Measurements from ENCODE around the gene SPATA25.
"Not testable (repeated sequence)": the region's sequence is repeated elsewhere in the genome, so short reads cannot be mapped to it uniquely, and the experiment has no call there.

SPATA25 gene

GRCh38 chr20:45905505-45906079 is 18.2 kb upstream of the SPATA25 start:
- FAIRE-seq (no peak), DNase-seq (ENCODE audit: insufficient read length, low spot score) (no peak)
- TF ChIP-seq POLR2A (IDR thresholded peaks at IDR 0.05; ENCODE audit: low read depth, low read length) (no peak), TAF1 (IDR thresholded peaks at IDR 0.05; ENCODE audit: low read depth, low read length) (no peak), POLR2AphosphoS5 (IDR thresholded peaks at IDR 0.05; ENCODE audit: low read depth, low read length) (no peak), POU2F2 (IDR thresholded peaks at IDR 0.05; ENCODE audit: low read depth, low read length) (no peak), PAX5 (IDR thresholded peaks at IDR 0.05; ENCODE audit: insufficient read depth, low read length, severe bottlenecking) (no peak), SPI1 (IDR thresholded peaks at IDR 0.05; ENCODE audit: low read depth, low read length) (no peak)

- no peak for FAIRE-seq
- DNase-seq (ENCODE audit: insufficient read length, low spot score) = no peak
- TF ChIP-seq SPI1 (IDR thresholded peaks at IDR 0.05; ENCODE audit: low read depth, low read length) = no peak
These were observed 17.4 kb upstream of the SPATA25 start for GRCh38 chr20:45904583-45905504.

DNA sequence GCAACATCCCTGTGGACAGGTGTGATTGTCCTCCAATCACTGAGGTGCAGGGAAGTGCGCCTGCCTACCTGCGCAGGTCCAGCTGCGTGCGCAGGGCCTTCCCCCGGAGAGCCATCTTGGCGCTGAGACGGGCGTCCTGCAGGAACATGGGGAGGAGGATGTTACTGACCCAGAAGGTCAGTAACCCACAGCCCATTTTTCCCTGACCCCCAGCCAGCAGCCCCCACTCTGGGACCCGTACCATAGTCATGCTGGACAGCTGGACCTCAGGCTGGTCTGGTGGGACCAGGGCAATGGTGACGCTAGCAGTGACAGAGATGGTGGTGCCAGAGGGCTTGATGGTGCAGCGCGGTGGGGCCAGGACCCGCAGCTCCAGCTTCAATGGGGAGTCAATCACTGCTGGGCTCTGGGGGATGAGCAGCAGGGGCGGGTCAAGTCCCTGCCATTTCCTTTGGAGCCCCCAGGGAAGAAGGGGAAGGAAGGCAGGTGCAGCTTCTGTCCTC is 14.8 kb upstream of the SPATA25 start:
- no peak for FAIRE-seq
- TF ChIP-seq PAX5 (IDR thresholded peaks at IDR 0.05; ENCODE audit: insufficient read depth, low read length, severe bottlenecking) = no peak
- TF ChIP-seq POLR2AphosphoS5 (IDR thresholded peaks at IDR 0.05; ENCODE audit: low read depth, low read length) = no peak
- TF ChIP-seq POU2F2 (IDR thresholded peaks at IDR 0.05; ENCODE audit: low read depth, low read length) = no peak
- no peak for TF ChIP-seq SPI1 (IDR thresholded peaks at IDR 0.05; ENCODE audit: low read depth, low read length)
- no peak for TF ChIP-seq TAF1 (IDR thresholded peaks at IDR 0.05; ENCODE audit: low read depth, low read length)
- TF ChIP-seq POLR2A (IDR thresholded peaks at IDR 0.05; ENCODE audit: low read depth, low read length) = no peak
- no peak for DNase-seq (ENCODE audit: insufficient read length, low spot score)

DNA sequence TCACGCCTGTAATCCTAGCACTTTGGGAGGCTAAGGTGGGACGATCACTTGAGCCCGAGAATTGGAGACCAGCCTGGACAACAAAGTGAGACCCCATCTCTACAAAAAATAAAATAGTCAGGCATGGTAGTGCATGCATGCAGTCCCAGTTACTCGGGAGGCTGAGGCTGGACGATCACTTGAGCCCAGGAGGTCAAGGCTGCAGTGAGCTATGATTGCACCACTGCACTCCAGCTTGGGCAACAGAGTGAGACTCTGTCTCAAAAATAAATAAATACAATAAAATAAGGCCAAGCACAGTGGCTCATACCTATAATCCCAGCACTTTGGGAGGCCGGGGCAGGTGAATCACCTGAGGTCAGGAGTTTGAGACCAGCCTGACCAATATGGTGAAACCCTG is 13.9 kb upstream of the SPATA25 start:
- DNase-seq (ENCODE audit: insufficient read length, low spot score); FAIRE-seq: not testable (repeated sequence)

DNA sequence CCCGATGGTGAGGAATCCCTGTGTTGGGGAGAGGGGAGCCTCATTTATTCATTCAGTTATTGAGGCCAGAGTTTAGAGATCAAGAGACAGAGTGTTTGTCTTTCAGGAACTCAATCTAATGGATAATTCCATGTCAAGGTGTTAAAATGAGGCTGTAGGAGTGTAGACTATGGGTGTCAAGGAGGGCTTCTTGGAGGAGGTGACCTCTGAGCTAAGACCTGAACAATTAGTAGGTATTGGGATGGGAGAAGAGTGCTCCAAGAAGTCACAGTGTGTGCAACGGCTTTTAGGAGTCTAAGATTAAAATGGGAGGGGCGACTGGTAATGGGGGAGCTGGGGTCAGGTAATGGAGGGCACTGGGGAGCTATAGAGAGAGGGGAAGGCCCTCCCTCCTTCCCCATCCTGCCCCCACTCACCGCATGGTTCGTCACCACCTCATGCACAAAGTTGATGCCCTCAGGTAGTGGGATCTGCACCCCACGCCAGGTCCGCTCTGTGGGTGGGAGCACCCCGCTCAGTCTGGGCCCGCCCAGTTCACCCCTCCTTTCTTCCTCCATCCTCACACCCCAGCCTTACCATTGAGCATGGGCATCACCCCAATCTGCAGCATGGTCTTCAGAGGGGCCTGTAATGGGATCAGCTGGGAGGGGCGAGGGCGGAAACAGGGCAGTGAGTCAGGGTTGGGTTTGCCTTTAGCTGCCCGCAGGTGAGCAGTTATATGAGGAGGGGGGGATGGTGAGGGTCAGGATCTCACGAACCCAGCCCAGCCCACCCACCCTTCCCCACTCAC is 11.8 kb upstream of the SPATA25 start:
- DNase-seq (ENCODE audit: insufficient read length, low spot score) (no peak), FAIRE-seq (no peak)
- TF ChIP-seq PAX5 (IDR thresholded peaks at IDR 0.05; ENCODE audit: insufficient read depth, low read length, severe bottlenecking) = no peak
- no peak for TF ChIP-seq POLR2AphosphoS5 (IDR thresholded peaks at IDR 0.05; ENCODE audit: low read depth, low read length)

- FAIRE-seq (no peak), DNase-seq (ENCODE audit: insufficient read length, low spot score) (no peak)
- TF ChIP-seq PAX5 (IDR thresholded peaks at IDR 0.05; ENCODE audit: insufficient read depth, low read length, severe bottlenecking) (no peak), POLR2A (IDR thresholded peaks at IDR 0.05; ENCODE audit: low read depth, low read length) (no peak), TAF1 (IDR thresholded peaks at IDR 0.05; ENCODE audit: low read depth, low read length) (no peak), POLR2AphosphoS5 (IDR thresholded peaks at IDR 0.05; ENCODE audit: low read depth, low read length) (no peak), POU2F2 (IDR thresholded peaks at IDR 0.05; ENCODE audit: low read depth, low read length) (no peak), SPI1 (IDR thresholded peaks at IDR 0.05; ENCODE audit: low read depth, low read length) (no peak)
These were observed 10.9 kb upstream of the SPATA25 start for GRCh38 chr20:45898285-45898684.

DNA sequence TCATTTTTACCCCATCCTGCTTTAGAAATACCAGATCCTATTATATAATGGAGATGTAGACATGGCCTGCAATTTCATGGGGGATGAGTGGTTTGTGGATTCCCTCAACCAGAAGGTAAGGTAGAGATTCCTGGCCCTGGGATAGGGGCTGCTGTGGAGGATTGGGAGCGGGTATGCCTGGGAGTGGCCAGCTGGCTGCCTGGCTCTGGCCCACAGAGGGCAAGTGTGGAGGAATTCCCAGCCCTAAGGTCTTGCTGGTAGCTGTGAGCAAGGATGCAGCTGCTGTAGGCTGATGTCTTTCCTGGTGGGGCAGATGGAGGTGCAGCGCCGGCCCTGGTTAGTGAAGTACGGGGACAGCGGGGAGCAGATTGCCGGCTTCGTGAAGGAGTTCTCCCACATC is 10.3 kb upstream of the SPATA25 start:
- TF ChIP-seq POLR2AphosphoS5 (IDR thresholded peaks at IDR 0.05; ENCODE audit: low read depth, low read length) (no peak), POU2F2 (IDR thresholded peaks at IDR 0.05; ENCODE audit: low read depth, low read length) (no peak), PAX5 (IDR thresholded peaks at IDR 0.05; ENCODE audit: insufficient read depth, low read length, severe bottlenecking) (no peak), SPI1 (IDR thresholded peaks at IDR 0.05; ENCODE audit: low read depth, low read length) (no peak), TAF1 (IDR thresholded peaks at IDR 0.05; ENCODE audit: low read depth, low read length) (no peak), POLR2A (IDR thresholded peaks at IDR 0.05; ENCODE audit: low read depth, low read length) (no peak)
- DNase-seq (ENCODE audit: insufficient read length, low spot score) = no peak
- no peak for FAIRE-seq

DNA sequence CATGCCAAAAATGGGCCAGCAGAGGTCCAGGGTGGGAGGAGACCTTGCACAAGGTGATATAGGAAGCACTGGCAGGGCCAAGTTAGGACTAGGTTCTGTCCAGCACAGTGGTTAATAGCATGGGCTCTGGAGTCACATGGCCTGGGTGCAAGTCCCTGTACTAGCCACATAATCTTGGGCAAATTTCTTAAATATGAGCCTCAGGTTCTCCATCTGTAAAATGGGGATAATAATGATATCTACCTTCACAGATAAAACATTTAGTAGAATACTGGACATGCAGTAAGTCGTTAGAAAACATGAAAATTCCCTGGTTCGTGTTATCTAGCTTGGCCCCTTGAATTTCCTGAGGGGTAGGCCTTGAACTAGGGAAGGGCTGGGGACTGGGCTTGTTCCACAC is 9.9 kb upstream of the SPATA25 start:
- TF ChIP-seq POLR2AphosphoS5 (IDR thresholded peaks at IDR 0.05; ENCODE audit: low read depth, low read length) (no peak), POU2F2 (IDR thresholded peaks at IDR 0.05; ENCODE audit: low read depth, low read length) (no peak), POLR2A (IDR thresholded peaks at IDR 0.05; ENCODE audit: low read depth, low read length) (no peak), PAX5 (IDR thresholded peaks at IDR 0.05; ENCODE audit: insufficient read depth, low read length, severe bottlenecking) (no peak), SPI1 (IDR thresholded peaks at IDR 0.05; ENCODE audit: low read depth, low read length) (no peak)
- DNase-seq (ENCODE audit: insufficient read length, low spot score) = no peak
- no peak for FAIRE-seq

DNA sequence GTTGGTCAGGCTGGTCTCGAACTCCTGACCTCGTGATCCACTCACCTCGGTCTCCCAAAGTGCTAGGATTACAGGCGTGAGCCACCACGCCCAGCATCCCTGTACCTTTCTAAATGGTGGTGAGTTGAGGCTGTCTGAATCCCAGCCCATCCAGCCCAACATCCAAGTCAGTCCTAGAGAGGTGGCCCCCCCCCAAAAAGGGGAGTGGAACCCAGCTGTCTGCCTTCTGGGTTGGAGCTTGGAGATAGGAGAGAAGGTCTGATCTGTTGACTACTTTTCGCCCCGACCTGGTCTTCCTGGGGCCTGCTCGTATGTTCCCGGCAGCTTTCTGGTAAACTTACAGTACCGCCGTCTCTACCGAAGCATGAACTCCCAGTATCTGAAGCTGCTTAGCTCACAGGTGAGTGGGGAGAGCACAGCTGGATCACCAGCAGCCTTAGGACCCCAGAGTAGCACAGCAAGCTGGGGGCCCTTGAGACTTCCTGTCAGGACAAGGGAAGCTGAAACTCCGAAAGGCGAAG is 9.3 kb upstream of the SPATA25 start:
- TF ChIP-seq POLR2AphosphoS5 (IDR thresholded peaks at IDR 0.05; ENCODE audit: low read depth, low read length) (no peak), PAX5 (IDR thresholded peaks at IDR 0.05; ENCODE audit: insufficient read depth, low read length, severe bottlenecking) (no peak), TAF1 (IDR thresholded peaks at IDR 0.05; ENCODE audit: low read depth, low read length) (no peak), POU2F2 (IDR thresholded peaks at IDR 0.05; ENCODE audit: low read depth, low read length) (no peak), POLR2A (IDR thresholded peaks at IDR 0.05; ENCODE audit: low read depth, low read length) (no peak), SPI1 (IDR thresholded peaks at IDR 0.05; ENCODE audit: low read depth, low read length) (no peak)
- FAIRE-seq = no peak
- DNase-seq (ENCODE audit: insufficient read length, low spot score) = no peak

Measured in GM12891 (cell line).